Hepatocyte (in vitro differentiated cells): ENCODE data around the gene LARP1B.

ENCODE experiments used
- EZH2phosphoT487 ChIP-seq: fragments of 200-600 bp; sonication (generic); IDR thresholded peaks from one replicate; pipeline ENCODE4 v1.6.1; 2018; ENCODE audit warnings: antibody characterized with exemption, mild to moderate bottlenecking, low read depth, moderate library complexity; ENCODE audit not compliant: unreplicated experiment, severe bottlenecking
- TF ChIP-seq, protein P1 (sequence below): fragments of 200-600 bp; sonication (generic); IDR thresholded peaks from 2 replicates; pipeline ENCODE4 v1.5.1; 2016; ENCODE audit warnings: antibody characterized with exemption, mild to moderate bottlenecking; ENCODE audit not compliant: poor library complexity

DNA sequence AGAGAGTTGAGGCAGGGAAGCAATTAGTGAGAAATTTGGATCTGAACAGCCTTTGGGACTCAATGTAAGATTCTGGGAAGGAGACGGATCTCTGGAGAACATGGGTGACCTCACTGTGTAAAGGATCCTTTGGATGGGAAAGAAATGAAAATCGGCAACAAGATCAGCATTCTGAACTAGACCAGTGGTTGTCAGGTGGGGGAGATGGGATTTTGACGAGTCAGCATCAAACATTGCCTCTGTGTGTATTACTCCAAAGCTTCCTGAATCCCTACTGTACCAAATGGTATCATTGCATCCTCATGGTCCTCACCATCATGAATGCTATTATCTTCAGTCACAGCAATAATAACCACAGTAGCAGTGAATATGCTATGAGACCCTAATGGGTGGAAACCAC is 173.7 kb downstream of the LARP1B start:
- TF ChIP-seq, protein P1, sequence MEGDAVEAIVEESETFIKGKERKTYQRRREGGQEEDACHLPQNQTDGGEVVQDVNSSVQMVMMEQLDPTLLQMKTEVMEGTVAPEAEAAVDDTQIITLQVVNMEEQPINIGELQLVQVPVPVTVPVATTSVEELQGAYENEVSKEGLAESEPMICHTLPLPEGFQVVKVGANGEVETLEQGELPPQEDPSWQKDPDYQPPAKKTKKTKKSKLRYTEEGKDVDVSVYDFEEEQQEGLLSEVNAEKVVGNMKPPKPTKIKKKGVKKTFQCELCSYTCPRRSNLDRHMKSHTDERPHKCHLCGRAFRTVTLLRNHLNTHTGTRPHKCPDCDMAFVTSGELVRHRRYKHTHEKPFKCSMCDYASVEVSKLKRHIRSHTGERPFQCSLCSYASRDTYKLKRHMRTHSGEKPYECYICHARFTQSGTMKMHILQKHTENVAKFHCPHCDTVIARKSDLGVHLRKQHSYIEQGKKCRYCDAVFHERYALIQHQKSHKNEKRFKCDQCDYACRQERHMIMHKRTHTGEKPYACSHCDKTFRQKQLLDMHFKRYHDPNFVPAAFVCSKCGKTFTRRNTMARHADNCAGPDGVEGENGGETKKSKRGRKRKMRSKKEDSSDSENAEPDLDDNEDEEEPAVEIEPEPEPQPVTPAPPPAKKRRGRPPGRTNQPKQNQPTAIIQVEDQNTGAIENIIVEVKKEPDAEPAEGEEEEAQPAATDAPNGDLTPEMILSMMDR: no peak
- no peak for TF ChIP-seq EZH2phosphoT487
